ENCODE measurements around the gene FBXW5.

DNA sequence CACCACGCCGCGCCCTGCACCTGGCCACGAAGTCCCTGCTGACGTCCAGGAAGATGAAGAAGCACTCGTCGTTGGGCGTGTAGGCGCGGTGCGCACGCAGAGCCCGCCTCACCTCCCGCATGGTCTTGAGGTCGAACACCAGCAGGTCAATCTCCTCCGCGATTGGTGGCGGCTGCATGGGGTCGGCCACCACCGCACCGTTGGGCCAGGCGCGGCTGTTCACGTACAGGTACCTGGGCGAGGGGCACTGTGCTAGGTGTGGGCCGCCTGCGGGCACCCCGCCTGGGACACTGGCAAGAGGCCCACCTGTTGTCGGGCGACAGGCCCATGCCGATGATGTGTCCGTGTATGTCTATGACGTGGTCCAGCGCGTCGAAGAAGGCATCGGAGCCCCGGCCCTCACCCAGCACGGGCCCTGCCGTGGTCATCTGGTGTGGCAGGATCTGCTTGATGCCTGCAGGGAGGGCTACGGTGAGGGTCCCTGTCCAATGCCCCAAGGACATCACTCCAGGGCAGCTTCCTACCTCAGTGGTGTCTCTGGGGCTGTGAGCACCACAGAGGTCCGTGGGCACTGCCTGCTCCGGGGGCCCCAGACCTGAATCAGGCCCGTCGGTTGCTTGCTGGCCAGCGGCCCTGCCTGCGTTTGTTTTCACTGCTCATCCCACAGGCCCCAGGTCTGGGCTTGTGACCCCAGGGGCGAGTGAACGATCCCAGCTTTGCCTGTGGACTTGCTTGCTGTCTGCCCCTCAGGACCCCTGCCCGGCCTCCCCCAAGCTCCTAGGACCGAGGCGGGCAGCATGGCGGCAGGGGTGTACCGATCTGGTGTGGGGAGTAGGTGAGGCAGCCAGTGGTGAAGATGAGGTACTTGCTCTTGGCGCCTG lies 3.1 kb downstream of the FBXW5 start:
- TF ChIP-seq POLR2AphosphoS5 (IDR thresholded peaks at IDR 0.05; ENCODE audit: low read depth, low read length) (no peak), POLR2A (IDR thresholded peaks at IDR 0.05; ENCODE audit: low read depth, low read length) (no peak), TAF1 (IDR thresholded peaks at IDR 0.05; ENCODE audit: low read depth, low read length) (no peak)

All from GM12891 (cell line).